Measurements from ENCODE around the gene ZXDA. TPM values are rescaled to one million over a fixed set of nuclear protein-coding genes. Genes with fewer than 3 reads are reported as not detected.

ZXDA gene
- total RNA-seq, 1 donor from 2014 or later: 11.1 TPM

Other genes starting within 250 kb of the ZXDA start
- under 0.01 TPM in 1 of 2 replicates, not detected in the other for gene NLRP2B, start 230.2 kb downstream of the ZXDA start, total RNA-seq

All from lung microvascular endothelial cell (primary cell).